NCI-H82 (cell line): ENCODE measurements around the gene OR51G2.

Experiments used
- DNase-seq: peaks from one replicate; lab custom pipeline; 2025; lab: John Stamatoyannopoulos, UW

Gene OR51G2

GRCh38 chr11:4863876-4864275, 55.3 kb downstream of the OR51G2 start:
- DNase-seq = no peak
